HCT116 (cell line): Measurements from ENCODE around the gene APOBEC3C. TPM values are rescaled to one million over a fixed set of nuclear protein-coding genes. Genes with fewer than 3 reads are reported as not detected.

ENCODE experiments used
- ATAC-seq: fragments of 200-7000 bp; cut with Tn5 transposase; 2 replicates; pipeline ENCODE4 v1.9.1; 2020; ENCODE audit warnings: mild to moderate bottlenecking, moderate library complexity
- BruUV-seq: library from RNA; stranded (reverse); fragments of 400-500 nt; replicated peaks from 2 replicates; lab custom pipeline; 2021; lab: Mats Ljungman, UMichigan
- CTCF ChIA-PET: fragments of 300-600 bp; sonication (Branson Sonifier 250); formaldehyde crosslinking; loops from one replicate; lab custom pipeline; 2021; ENCODE audit warnings: antibody characterized with exemption; lab: Charles Lee
- POLR2A ChIA-PET: fragments of 300-600, 350-600 bp; sonication (Branson Sonifier 250); formaldehyde crosslinking; loops from one replicate; lab custom pipeline; 2021; ENCODE audit warnings: antibody characterized with exemption; lab: Charles Lee
- RAD21 ChIA-PET, 2 experiments: fragments of 300-600 bp; sonication (Branson Sonifier 250); formaldehyde crosslinking; loops; one replicate each; lab custom pipeline; 2023; ENCODE audit warnings: low total read pairs in 2 of 2; ENCODE audit not compliant: uncharacterized antibody in 2 of 2, unreplicated experiment in 2 of 2, low non-redundant PET in 1 of 2; lab: Charles Lee
- DNase-seq: peaks from one replicate; pipeline ENCODE4 v3.0.0-alpha.2; 2010; ENCODE audit warnings: low read depth, low spot score
- H2AFZ ChIP-seq: fragments of 200-600 bp; shearing (Covaris generic), sonication (generic); 2 replicates; pipeline ENCODE4 v1.6.1; 2017; ENCODE audit warnings: low read depth, mixed run types, mixed read lengths, antibody characterized with exemption, low read length; ENCODE audit not compliant: poor library complexity, severe bottlenecking
- H3K27ac ChIP-seq: 2 replicates; pipeline ENCODE4 v1.5.1; 2012; ENCODE audit warnings: low read depth, low read length
- H3K27me3 ChIP-seq: fragments of 200-600 bp; sonication (generic); 2 replicates; pipeline ENCODE4 v1.6.1; 2016; ENCODE audit warnings: mixed run types, low read length, mixed read lengths; ENCODE audit not compliant: insufficient read depth
- H3K36me3 ChIP-seq, 2 experiments: fragments of 200-500 bp in 1 of 2; fragments of 200-600 bp in 1 of 2; sonication (Bioruptor generic) in 1 of 2; sonication (generic) in 1 of 2; 2 replicates each; pipeline versions ENCODE4 v1.5.1 to v1.6.1; 2014 to 2016; ENCODE audit warnings: low read length in 2 of 2, inconsistent platforms in 1 of 2, mixed read lengths in 1 of 2, mixed run types in 1 of 2; ENCODE audit not compliant: insufficient read depth in 2 of 2, control insufficient read depth in 1 of 2
- H3K4me1 ChIP-seq, 2 experiments: fragments of 200-600 bp in 1 of 2; sonication (generic) in 1 of 2; 2 replicates each; pipeline versions ENCODE4 v1.5.1 to v1.6.1; 2012 to 2017; ENCODE audit warnings: low read length in 2 of 2, inconsistent platforms in 1 of 2, mild to moderate bottlenecking in 1 of 2, mixed read lengths in 1 of 2, mixed run types in 1 of 2, moderate library complexity in 1 of 2; ENCODE audit not compliant: insufficient read depth in 2 of 2, control insufficient read depth in 1 of 2
- H3K4me2 ChIP-seq: fragments of 200-600 bp; sonication (generic); 2 replicates; pipeline ENCODE4 v1.6.1; 2017; ENCODE audit warnings: mixed run types, low read length, mixed read lengths
- H3K4me3 ChIP-seq, 2 experiments: fragments of 200-600 bp in 1 of 2; sonication (generic) in 1 of 2; replicated peaks in 1 of 2; 2 replicates each; pipeline ENCODE4 v1.5.1; 2011 to 2016; ENCODE audit warnings: low read length in 2 of 2, control low read depth in 1 of 2, low read depth in 1 of 2, mild to moderate bottlenecking in 1 of 2, mixed read lengths in 1 of 2, mixed run types in 1 of 2
- H3K79me2 ChIP-seq: fragments of 200-600 bp; sonication (generic); 2 replicates; pipeline ENCODE4 v1.6.1; 2017; ENCODE audit warnings: mild to moderate bottlenecking, mixed run types, low read length, moderate library complexity, mixed read lengths; ENCODE audit not compliant: insufficient read depth
- H3K9ac ChIP-seq: fragments of 200-600 bp; sonication (generic); 2 replicates; pipeline ENCODE4 v1.6.1; 2016; ENCODE audit warnings: low read length, mixed read lengths
- H3K9me2 ChIP-seq: fragments of 200-600 bp; sonication (generic), shearing (Covaris generic); 2 replicates; pipeline ENCODE4 v1.6.1; 2017; ENCODE audit warnings: mixed run types, mild to moderate bottlenecking, moderate library complexity; ENCODE audit not compliant: insufficient read depth
- H3K9me3 ChIP-seq, 2 experiments: fragments of 200-500 bp in 1 of 2; fragments of 200-600 bp in 1 of 2; sonication (Bioruptor generic) in 1 of 2; sonication (generic) in 1 of 2; 2 replicates each; pipeline ENCODE4 v1.6.1; 2014 to 2017; ENCODE audit warnings: low read length in 2 of 2, mixed read lengths in 2 of 2, inconsistent platforms in 1 of 2, low read depth in 1 of 2, mild to moderate bottlenecking in 1 of 2, mixed run types in 1 of 2, moderate library complexity in 1 of 2; ENCODE audit not compliant: control insufficient read depth in 1 of 2, insufficient read depth in 1 of 2
- H4K20me1 ChIP-seq: fragments of 200-600 bp; sonication (generic), shearing (Covaris generic); 2 replicates; pipeline ENCODE4 v1.6.1; 2017; ENCODE audit warnings: mixed run types, mild to moderate bottlenecking, moderate library complexity; ENCODE audit not compliant: insufficient read depth
- ATF3 ChIP-seq: IDR thresholded peaks from 2 replicates; pipeline ENCODE4 v1.6.1; 2012
- CBX3 ChIP-seq: IDR thresholded peaks from 2 replicates; pipeline ENCODE4 v1.6.1; 2012; ENCODE audit warnings: low read depth
- ELF1 ChIP-seq: IDR thresholded peaks from 2 replicates; pipeline ENCODE4 v1.6.1; 2012; ENCODE audit warnings: low read depth, borderline replicate concordance
- EZH2phosphoT487 ChIP-seq: fragments of 200-600 bp; IDR thresholded peaks from 2 replicates; pipeline ENCODE4 v1.6.1; 2018; ENCODE audit warnings: antibody characterized with exemption, borderline replicate concordance
- FOSL1 ChIP-seq: IDR thresholded peaks from 2 replicates; pipeline ENCODE4 v1.6.1; 2012; ENCODE audit warnings: low read depth
- JUND ChIP-seq: IDR thresholded peaks from 2 replicates; pipeline ENCODE4 v1.6.1; 2012
- POLR2AphosphoS5 ChIP-seq: IDR thresholded peaks from 2 replicates; pipeline ENCODE4 v1.6.1; 2011; ENCODE audit warnings: mild to moderate bottlenecking, low read depth, low read length, moderate library complexity
- RAD21 ChIP-seq: IDR thresholded peaks from 2 replicates; pipeline ENCODE4 v1.6.1; 2012; ENCODE audit warnings: low read depth, mild to moderate bottlenecking
- SRF ChIP-seq: IDR thresholded peaks from 2 replicates; pipeline ENCODE4 v1.6.1; 2012; ENCODE audit warnings: low read depth
- YY1 ChIP-seq: IDR thresholded peaks from 2 replicates; pipeline ENCODE4 v1.6.1; 2011; ENCODE audit warnings: low read length, low read depth, moderate library complexity, mild to moderate bottlenecking; ENCODE audit not compliant: insufficient replicate concordance; ENCODE audit errors: extremely low read depth
- ZFX ChIP-seq: fragments of 450-650 bp; IDR thresholded peaks from 2 replicates; pipeline ENCODE4 v1.6.1; 2017
- ZNF274 ChIP-seq: fragments of 200-500 bp; sonication (Bioruptor generic); IDR thresholded peaks from 2 replicates; pipeline ENCODE4 v1.6.1; 2014; ENCODE audit warnings: mild to moderate bottlenecking, low read depth, low read length, inconsistent platforms
- intact Hi-C: fragments of 100-400 bp; cut with micrococcal nuclease; formaldehyde crosslinking; loops from 2 replicates; pipeline ENCODE4 v1.10.0; 2022
- total RNA-seq: library from RNA; stranded (reverse); gene quantifications from one replicate; pipeline ENCODE4 v1.2.1, GENCODE V29; 2021; ENCODE audit not compliant: unreplicated experiment
- TF ChIP-seq, protein P1 (sequence below): IDR thresholded peaks from 2 replicates; pipeline ENCODE4 v1.6.1; 2012
- TF ChIP-seq, protein P2 (sequence below): IDR thresholded peaks from 2 replicates; pipeline ENCODE4 v1.6.1; 2011; ENCODE audit warnings: mild to moderate bottlenecking, low read length, moderate library complexity; ENCODE audit not compliant: insufficient replicate concordance; ENCODE audit errors: extremely low read depth

Gene APOBEC3C
- total RNA-seq, 1 experiment from 2014 or later, result 40.2 TPM

DNA sequence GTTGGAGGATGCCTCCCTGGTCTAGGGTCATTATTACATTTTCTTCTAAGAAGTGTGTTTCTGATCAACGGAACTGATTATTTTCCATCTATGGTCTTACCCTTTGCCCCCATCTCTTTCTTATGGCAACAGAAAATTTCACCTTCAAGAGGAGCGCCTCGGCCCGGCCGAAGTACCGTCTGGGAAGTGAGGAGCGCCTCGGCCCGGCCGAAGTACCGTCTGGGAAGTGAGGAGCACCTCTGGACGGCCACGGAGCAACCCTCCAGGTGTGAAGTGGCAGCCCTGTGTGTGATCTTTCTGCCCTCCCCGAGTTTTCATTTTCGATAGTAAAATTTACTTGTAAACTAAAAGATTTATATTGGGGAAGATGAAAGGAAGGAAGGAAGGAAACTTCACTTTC, 3.1 kb upstream of the APOBEC3C start:
- H3K27me3 ChIP-seq, result no peaks in the 10 kb centered on the region
- H3K9me2 ChIP-seq, result no peaks in the 10 kb centered on the region
- DNase-seq (no peak), ATAC-seq (no peak)
- H4K20me1 ChIP-seq, result no peaks in the 10 kb centered on the region
- no peaks in the 10 kb centered on the region for H3K36me3 ChIP-seq
- peaks cover 3 to 22% of the 10 kb centered on the region in 2 experiments; a peak in 3 of 4 replicates for H3K4me1 ChIP-seq
- no TSS peak for BruUV-seq
- no peak overlapping the region for H3K27ac ChIP-seq
- no peak overlapping the region for H2AFZ ChIP-seq
- H3K4me3 ChIP-seq, result no peak overlapping the region
- TF ChIP-seq ATF3 (no peak), FOSL1 (no peak), POLR2AphosphoS5 (no peak), EZH2phosphoT487 (no peak), SRF (no peak), ZFX (no peak), RAD21 (no peak), JUND (no peak), ELF1 (no peak), ZNF274 (no peak), YY1 (no peak), CBX3 (no peak)
- TF ChIP-seq, protein P1, sequence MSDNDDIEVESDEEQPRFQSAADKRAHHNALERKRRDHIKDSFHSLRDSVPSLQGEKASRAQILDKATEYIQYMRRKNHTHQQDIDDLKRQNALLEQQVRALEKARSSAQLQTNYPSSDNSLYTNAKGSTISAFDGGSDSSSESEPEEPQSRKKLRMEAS, result no peak
- TF ChIP-seq, protein P2, sequence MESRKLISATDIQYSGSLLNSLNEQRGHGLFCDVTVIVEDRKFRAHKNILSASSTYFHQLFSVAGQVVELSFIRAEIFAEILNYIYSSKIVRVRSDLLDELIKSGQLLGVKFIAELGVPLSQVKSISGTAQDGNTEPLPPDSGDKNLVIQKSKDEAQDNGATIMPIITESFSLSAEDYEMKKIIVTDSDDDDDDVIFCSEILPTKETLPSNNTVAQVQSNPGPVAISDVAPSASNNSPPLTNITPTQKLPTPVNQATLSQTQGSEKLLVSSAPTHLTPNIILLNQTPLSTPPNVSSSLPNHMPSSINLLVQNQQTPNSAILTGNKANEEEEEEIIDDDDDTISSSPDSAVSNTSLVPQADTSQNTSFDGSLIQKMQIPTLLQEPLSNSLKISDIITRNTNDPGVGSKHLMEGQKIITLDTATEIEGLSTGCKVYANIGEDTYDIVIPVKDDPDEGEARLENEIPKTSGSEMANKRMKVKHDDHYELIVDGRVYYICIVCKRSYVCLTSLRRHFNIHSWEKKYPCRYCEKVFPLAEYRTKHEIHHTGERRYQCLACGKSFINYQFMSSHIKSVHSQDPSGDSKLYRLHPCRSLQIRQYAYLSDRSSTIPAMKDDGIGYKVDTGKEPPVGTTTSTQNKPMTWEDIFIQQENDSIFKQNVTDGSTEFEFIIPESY, result no peak
- intact Hi-C loops, result no loop called here
- POLR2A ChIA-PET, result no interaction called here
- CTCF ChIA-PET, result no interaction called here
- no peak overlapping the region for H3K4me2 ChIP-seq
- H3K9ac ChIP-seq, result no peak overlapping the region
- H3K79me2 ChIP-seq, result peaks cover 11% of the 10 kb centered on the region
- no peaks in the 10 kb centered on the region for H3K9me3 ChIP-seq
- RAD21 ChIA-PET, result no interaction called here
